ENCODE results near the gene SNPH.

DNA sequence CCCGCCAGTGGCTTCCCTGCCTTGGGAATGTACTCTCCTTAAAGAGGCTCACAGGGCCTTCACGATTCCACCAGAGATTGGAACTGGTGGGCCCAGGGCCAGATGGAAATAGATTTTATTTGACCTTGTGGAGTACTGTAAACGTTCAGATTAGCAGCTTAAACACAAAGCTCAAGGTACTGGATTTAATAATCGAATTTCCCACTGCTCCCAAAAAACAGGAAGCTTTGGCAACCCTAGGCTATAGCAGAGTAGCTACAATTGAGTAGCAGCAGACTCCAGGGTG, 55.5 kb downstream of the SNPH start:
- TF ChIP-seq, protein P1, sequence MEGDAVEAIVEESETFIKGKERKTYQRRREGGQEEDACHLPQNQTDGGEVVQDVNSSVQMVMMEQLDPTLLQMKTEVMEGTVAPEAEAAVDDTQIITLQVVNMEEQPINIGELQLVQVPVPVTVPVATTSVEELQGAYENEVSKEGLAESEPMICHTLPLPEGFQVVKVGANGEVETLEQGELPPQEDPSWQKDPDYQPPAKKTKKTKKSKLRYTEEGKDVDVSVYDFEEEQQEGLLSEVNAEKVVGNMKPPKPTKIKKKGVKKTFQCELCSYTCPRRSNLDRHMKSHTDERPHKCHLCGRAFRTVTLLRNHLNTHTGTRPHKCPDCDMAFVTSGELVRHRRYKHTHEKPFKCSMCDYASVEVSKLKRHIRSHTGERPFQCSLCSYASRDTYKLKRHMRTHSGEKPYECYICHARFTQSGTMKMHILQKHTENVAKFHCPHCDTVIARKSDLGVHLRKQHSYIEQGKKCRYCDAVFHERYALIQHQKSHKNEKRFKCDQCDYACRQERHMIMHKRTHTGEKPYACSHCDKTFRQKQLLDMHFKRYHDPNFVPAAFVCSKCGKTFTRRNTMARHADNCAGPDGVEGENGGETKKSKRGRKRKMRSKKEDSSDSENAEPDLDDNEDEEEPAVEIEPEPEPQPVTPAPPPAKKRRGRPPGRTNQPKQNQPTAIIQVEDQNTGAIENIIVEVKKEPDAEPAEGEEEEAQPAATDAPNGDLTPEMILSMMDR (IDR thresholded peaks at IDR 0.05; ENCODE audit: low read depth, low read length), result no peak
- no peak for TF ChIP-seq POLR2A (IDR thresholded peaks at IDR 0.05; ENCODE audit: extremely low read depth, insufficient read length)
- TF ChIP-seq, protein P2, sequence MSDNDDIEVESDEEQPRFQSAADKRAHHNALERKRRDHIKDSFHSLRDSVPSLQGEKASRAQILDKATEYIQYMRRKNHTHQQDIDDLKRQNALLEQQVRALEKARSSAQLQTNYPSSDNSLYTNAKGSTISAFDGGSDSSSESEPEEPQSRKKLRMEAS (IDR thresholded peaks at IDR 0.05; ENCODE audit: low read depth, low read length), result no peak

Measured in NB4 (cell line).